K562 (cell line): ENCODE measurements around the gene RUVBL1. TPM values are rescaled to one million over a fixed set of nuclear protein-coding genes. Genes with fewer than 3 reads are reported as not detected.

Experiments
- ATAC-seq: fragments of 200-7000 bp; cut with Tn5 transposase; 3 replicates; pipeline ENCODE4 v1.9.1; 2020; ENCODE audit warnings: moderate library complexity
- BruUV-seq: library from RNA; stranded (reverse); fragments of 400-500 nt; replicated peaks from 2 replicates; lab custom pipeline; 2021; lab: Mats Ljungman, UMichigan
- CTCF ChIA-PET: fragments of 300-600 bp; formaldehyde crosslinking; extraction: SDS; loops from one replicate; lab custom pipeline; 2021; ENCODE audit warnings: low intra/inter-chr PET ratio; lab: Yijun Ruan, JAX
- POLR2A ChIA-PET: fragments of 300-600, 350-650 bp; sonication (Branson Sonifier 250); formaldehyde crosslinking; extraction: SDS; loops from one replicate; lab custom pipeline; 2021; ENCODE audit warnings: antibody characterized with exemption, inconsistent platforms; lab: Yijun Ruan, JAX
- DNase-seq, 4 experiments: peaks; one replicate each; pipeline versions ENCODE4 v3.0.0 to v3.0.0-alpha.2; 2011 to 2018; ENCODE audit warnings: low spot score in 3 of 4, mixed read lengths in 3 of 4; ENCODE audit errors: extremely low read depth in 1 of 4
- FAIRE-seq: peaks from 2 replicates; lab custom pipeline; 2011; peaks lifted over from hg19 to GRCh38; lab: Jason Lieb, UNC
- H2AFZ ChIP-seq: 2 replicates; pipeline ENCODE4 v1.6.0; 2011; ENCODE audit warnings: low read depth, low read length, control low read depth, inconsistent platforms
- H3K27ac ChIP-seq: fragments of 200-600 bp; 3 replicates; pipeline ENCODE4 v1.8.0; 2011; ENCODE audit warnings: low read depth, mild to moderate bottlenecking, control low read depth, inconsistent platforms, low read length, moderate library complexity, mixed read lengths; ENCODE audit errors: extremely low read depth
- H3K27me3 ChIP-seq, 2 experiments: fragments of 300-600 bp in 1 of 2; 2 replicates in 1 of 2; 3 replicates in 1 of 2; pipeline versions ENCODE4 v1.6.0 to v1.8.0; 2011; ENCODE audit warnings: inconsistent platforms in 2 of 2, low read length in 2 of 2, mild to moderate bottlenecking in 1 of 2, mixed read lengths in 1 of 2, moderate library complexity in 1 of 2; ENCODE audit not compliant: control insufficient read depth in 2 of 2, insufficient read depth in 2 of 2
- H3K36me3 ChIP-seq: fragments of 300-600 bp; 3 replicates; pipeline ENCODE4 v1.8.0; 2011; ENCODE audit warnings: mild to moderate bottlenecking, low read length, inconsistent platforms; ENCODE audit not compliant: control insufficient read depth, insufficient read depth
- H3K4me1 ChIP-seq, 2 experiments: fragments of 200-600 bp in 1 of 2; replicated peaks in 1 of 2; 2 replicates in 1 of 2; 3 replicates in 1 of 2; pipeline versions ENCODE4 v1.5.1 to v1.8.0; 2011; ENCODE audit warnings: inconsistent platforms in 2 of 2, low read length in 2 of 2, mild to moderate bottlenecking in 1 of 2, mixed read lengths in 1 of 2, moderate library complexity in 1 of 2; ENCODE audit not compliant: control insufficient read depth in 2 of 2, insufficient read depth in 2 of 2
- H3K4me2 ChIP-seq: 2 replicates; pipeline ENCODE4 v1.6.1; 2011; ENCODE audit warnings: low read length, control low read depth, inconsistent platforms, mixed read lengths; ENCODE audit not compliant: insufficient read depth
- H3K4me3 ChIP-seq: fragments of 200-600 bp; sonication (generic), shearing (Covaris generic); 2 replicates; pipeline ENCODE4 v1.5.1; 2016; ENCODE audit warnings: control low read depth, inconsistent platforms
- H3K79me2 ChIP-seq: fragments of 200-600 bp; 3 replicates; pipeline ENCODE4 v1.8.0; 2011; ENCODE audit warnings: low read length, inconsistent platforms; ENCODE audit not compliant: control insufficient read depth, insufficient read depth
- H3K9ac ChIP-seq, 2 experiments: 2 replicates each; pipeline versions ENCODE4 v1.6.0 to v1.6.1; 2011; ENCODE audit warnings: low read depth in 2 of 2, low read length in 2 of 2, control low read depth in 1 of 2, inconsistent platforms in 1 of 2, mild to moderate bottlenecking in 1 of 2, mixed read lengths in 1 of 2; ENCODE audit not compliant: insufficient read depth in 1 of 2
- H3K9me1 ChIP-seq: one replicate; pipeline ENCODE4 v1.6.0; 2011; ENCODE audit warnings: inconsistent platforms, mild to moderate bottlenecking, low read length, moderate library complexity; ENCODE audit not compliant: control insufficient read depth, insufficient read depth
- H3K9me3 ChIP-seq: replicated peaks from 2 replicates; pipeline ENCODE4 v1.5.1; 2011; ENCODE audit warnings: low read depth, low read length, inconsistent platforms; ENCODE audit not compliant: control insufficient read depth, insufficient read depth
- H4K20me1 ChIP-seq: replicated peaks from 2 replicates; pipeline ENCODE4 v1.6.1; 2011; ENCODE audit warnings: low read length, inconsistent platforms, mixed read lengths; ENCODE audit not compliant: control insufficient read depth, insufficient read depth
- BRCA1 ChIP-seq, 2 experiments: fragments of 450-650 bp in 1 of 2; sonication (generic) in 1 of 2; formaldehyde crosslinking in 1 of 2; IDR thresholded peaks; 2 replicates each; pipeline versions ENCODE4 v1.5.0 to v1.6.1; 2017 to 2020; ENCODE audit warnings: mild to moderate bottlenecking in 1 of 2, missing genetic modification reagents in 1 of 2
- DDX20 ChIP-seq: fragments of 450-650 bp; IDR thresholded peaks from 2 replicates; pipeline ENCODE4 v1.6.1; 2016; ENCODE audit warnings: missing genetic modification characterization, low read depth, mild to moderate bottlenecking, missing compliant biosample characterization, moderate library complexity
- HIVEP1 ChIP-seq: fragments of 250-450 bp; sonication (Bioruptor Pico); IDR thresholded peaks from 2 replicates; pipeline ENCODE4 v1.4.0; 2020; ENCODE audit warnings: mild to moderate bottlenecking
- NCOA1 ChIP-seq: fragments of 450-650 bp; IDR thresholded peaks from 2 replicates; pipeline ENCODE4 v1.6.1; 2016; ENCODE audit warnings: low read depth
- PPARD ChIP-seq: fragments of 250-450 bp; sonication (Bioruptor Pico); IDR thresholded peaks from 2 replicates; pipeline ENCODE4 v1.8.0; 2022; ENCODE audit warnings: inconsistent platforms, mild to moderate bottlenecking, moderate library complexity
- SRSF9 ChIP-seq: fragments of 200-400 bp; formaldehyde crosslinking; IDR thresholded peaks from 2 replicates; pipeline ENCODE4 v1.6.1; 2017; ENCODE audit warnings: low read depth, low read length, borderline replicate concordance
- ZNF143 ChIP-seq: sonication (generic); formaldehyde crosslinking; IDR thresholded peaks from 2 replicates; pipeline ENCODE4 v1.9.0; 2022; ENCODE audit warnings: mild to moderate bottlenecking, missing genetic modification reagents
- ZNF24 ChIP-seq: fragments of 450-650 bp; IDR thresholded peaks from 2 replicates; pipeline ENCODE4 v1.6.1; 2016
- ZNF740 ChIP-seq, 3 experiments: fragments of 200-800 bp in 1 of 3; sonication (Bioruptor generic) in 1 of 3; sonication (generic) in 1 of 3; formaldehyde crosslinking in 1 of 3; IDR thresholded peaks; 2 replicates each; pipeline versions ENCODE4 v1.6.1 to v1.8.0; 2016 to 2022; ENCODE audit warnings: mild to moderate bottlenecking in 2 of 3, missing compliant biosample characterization in 2 of 3, missing genetic modification characterization in 2 of 3, missing genetic modification reagents in 1 of 3
- ZSCAN29 ChIP-seq: fragments of 450-650 bp; IDR thresholded peaks from 2 replicates; pipeline ENCODE4 v1.6.1; 2017
- WGBS: fragments of 100-300 bp; shearing (Covaris generic); methylation state at CpG from one replicate; pipeline ENCODE4 v1.1.6; 2016; ENCODE audit warnings: low coverage, mixed read lengths; ENCODE audit not compliant: insufficient coverage; ENCODE audit errors: missing lambda C conversion rate; 5-methylcytosine and 5-hydroxymethylcytosine counted together
- in situ Hi-C: fragments of 300-500 bp; cut with MboI; formaldehyde crosslinking; loops from 4 replicates; pipeline ENCODE4 v1.15.0; 2018; ENCODE audit warnings: inconsistent platforms, mixed read lengths
- intact Hi-C: fragments of 100-400 bp; cut with micrococcal nuclease; formaldehyde crosslinking; loops from 2 replicates; pipeline ENCODE4 v1.14.2; 2022
- polyA plus RNA-seq, 8 experiments: library from polyadenylated mRNA; depleted of rRNA in 4 of 8; stranded (reverse) in 5 of 8; unstranded in 3 of 8; fragments of >200 nt; fragmentation: Nextera tagmentation in 2 of 8; fragmentation: Illumina TruSeq in 1 of 8; extraction: Ambion mirVana in 2 of 8; extraction: Trizol in 1 of 8; gene quantifications; 2 replicates each; pipeline versions ENCODE4 v1.2.1 to v1.2.3, GENCODE V29; 2011 to 2014; ENCODE audit warnings: inconsistent platforms in 1 of 8, missing spikeins in 1 of 8
- total RNA-seq, 7 experiments: library from RNA; depleted of rRNA in 6 of 7; stranded (reverse); fragments of >200 nt in 6 of 7; fragmentation: Illumina TruSeq in 2 of 7; extraction: Trizol in 2 of 7; gene quantifications; 2 replicates each; pipeline versions ENCODE4 v1.2.1 to v1.2.3, GENCODE V29; 2011 to 2021; ENCODE audit warnings: low replicate concordance in 1 of 7

Gene RUVBL1
- total and polyA plus RNA-seq, 9 of the 15 experiments (the other 6 are each of a cell fraction or from before 2014, with no cell fraction given), result 20.7 to 147 (median 113) TPM

GRCh38 chr3:128040660-128041059 lies 83.0 kb downstream of the RUVBL1 start:
- no peak for FAIRE-seq
- H3K27me3 ChIP-seq, result peaks cover 2 to 11% of the 10 kb centered on the region in 2 experiments; a peak in 3 of 5 replicates

More at GRCh38 chr3:128040660-128041059, 83.0 kb downstream of the RUVBL1 start:
- Histone ChIP-seq H3K9ac (no peak overlapping the region), H2AFZ (no peak overlapping the region), H3K4me2 (no peak overlapping the region), H3K36me3 (no peaks in the 10 kb centered on the region), H3K4me1 (no peaks in the 10 kb centered on the region), H3K27ac (no peak overlapping the region), H3K79me2 (no peaks in the 10 kb centered on the region), H3K9me1 (no peaks in the 10 kb centered on the region), H3K9me3 (no peaks in the 10 kb centered on the region), H3K4me3 (no peak overlapping the region), H4K20me1 (no peaks in the 10 kb centered on the region)
- ChIA-PET CTCF (no interaction called here), POLR2A (interaction anchor here (1.4 kb wide), 1 partner anchor 13 kb away, joined by 3 read pairs; no protein-coding TSS in a partner anchor)
- TF ChIP-seq ZSCAN29, result no peak
- no peak for TF ChIP-seq BRCA1 (IDR thresholded peaks at IDR 0.05)
- TF ChIP-seq BRCA1 (CRISPR knock-in tag; IDR thresholded peaks at IDR 0.05), result no peak
- no peak for TF ChIP-seq ZNF24
- no peak for TF ChIP-seq DDX20
- TF ChIP-seq ZNF740 (CRISPR knock-in tag; IDR thresholded peaks at IDR 0.05), result no peak
- no peak for TF ChIP-seq ZNF740 (tag; IDR thresholded peaks at IDR 0.05)
- TF ChIP-seq HIVEP1 (CRISPR knock-in tag), result no peak
- no peak for TF ChIP-seq NCOA1
- no peak for TF ChIP-seq PPARD (CRISPR knock-in tag)
- no peak for TF ChIP-seq SRSF9
- no peak for TF ChIP-seq ZNF143 (CRISPR knock-in tag)
- intact Hi-C loops, result no loop called here
- ATAC-seq, result no peak
- in situ Hi-C loops, result no loop called here
- DNase-seq, result no peak
- 0% methylated on average over 1 of the region's 1 CpG for WGBS
- no TSS peak for BruUV-seq
